ENCODE results near the gene JUNB. TPM values are rescaled to one million over a fixed set of nuclear protein-coding genes. Genes with fewer than 3 reads are reported as not detected.

The JUNB gene
- total RNA-seq, 1 donor from 2014 or later = 101 TPM

DNA sequence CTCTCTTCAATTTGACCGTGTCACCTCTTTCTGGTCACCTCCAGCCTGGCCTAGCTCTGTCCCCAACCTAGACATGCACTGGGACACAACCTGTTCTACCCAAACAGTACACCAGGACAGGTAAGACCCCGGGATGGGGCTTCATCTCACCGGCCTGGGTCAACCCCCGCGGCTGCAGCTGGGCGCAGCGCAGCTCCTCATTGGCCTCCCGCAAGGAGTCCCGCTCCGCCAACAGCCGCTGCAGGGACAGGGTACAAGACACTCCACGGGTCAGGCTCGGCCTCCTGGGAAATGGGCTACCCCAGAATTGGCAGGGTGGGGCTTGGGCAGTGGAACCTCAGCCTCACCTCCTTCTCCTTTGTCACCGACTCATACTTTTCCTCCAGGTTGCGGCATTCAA lies 23.6 kb upstream of the JUNB start:
- Mint-ChIP-seq H3K36me3 (ENCODE audit: low read depth, unreplicated experiment) (peaks cover 26% of the 10 kb centered on the region), H3K27ac (ENCODE audit: unreplicated experiment) (no peak overlapping the region), H3K27me3 (ENCODE audit: low read depth, unreplicated experiment) (peaks cover 5% of the 10 kb centered on the region), H3K4me3 (ENCODE audit: unreplicated experiment) (no peak overlapping the region), H3K9me3 (ENCODE audit: unreplicated experiment) (no peaks in the 10 kb centered on the region), H3K4me1 (ENCODE audit: low read depth, unreplicated experiment) (no peaks in the 10 kb centered on the region)
- H2AFZ ChIP-seq (ENCODE audit: low read depth, low read length) = no peak overlapping the region
- H3K79me2 ChIP-seq (ENCODE audit: insufficient read depth, low read length) = no peaks in the 10 kb centered on the region
- no peaks in the 10 kb centered on the region for H3K9me3 ChIP-seq (ENCODE audit: insufficient read depth, low read depth, low read length)
- H3K36me3 ChIP-seq (ENCODE audit: insufficient read depth, low read length) = no peaks in the 10 kb centered on the region
- TF ChIP-seq, protein P1, sequence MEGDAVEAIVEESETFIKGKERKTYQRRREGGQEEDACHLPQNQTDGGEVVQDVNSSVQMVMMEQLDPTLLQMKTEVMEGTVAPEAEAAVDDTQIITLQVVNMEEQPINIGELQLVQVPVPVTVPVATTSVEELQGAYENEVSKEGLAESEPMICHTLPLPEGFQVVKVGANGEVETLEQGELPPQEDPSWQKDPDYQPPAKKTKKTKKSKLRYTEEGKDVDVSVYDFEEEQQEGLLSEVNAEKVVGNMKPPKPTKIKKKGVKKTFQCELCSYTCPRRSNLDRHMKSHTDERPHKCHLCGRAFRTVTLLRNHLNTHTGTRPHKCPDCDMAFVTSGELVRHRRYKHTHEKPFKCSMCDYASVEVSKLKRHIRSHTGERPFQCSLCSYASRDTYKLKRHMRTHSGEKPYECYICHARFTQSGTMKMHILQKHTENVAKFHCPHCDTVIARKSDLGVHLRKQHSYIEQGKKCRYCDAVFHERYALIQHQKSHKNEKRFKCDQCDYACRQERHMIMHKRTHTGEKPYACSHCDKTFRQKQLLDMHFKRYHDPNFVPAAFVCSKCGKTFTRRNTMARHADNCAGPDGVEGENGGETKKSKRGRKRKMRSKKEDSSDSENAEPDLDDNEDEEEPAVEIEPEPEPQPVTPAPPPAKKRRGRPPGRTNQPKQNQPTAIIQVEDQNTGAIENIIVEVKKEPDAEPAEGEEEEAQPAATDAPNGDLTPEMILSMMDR (IDR thresholded peaks at IDR 0.05; ENCODE audit: insufficient read depth, low read depth, low read length) = no peak
- no peak for TF ChIP-seq EZH2 (IDR thresholded peaks at IDR 0.05; ENCODE audit: insufficient read depth, low read length)
- no peak overlapping the region for H3K4me2 ChIP-seq (ENCODE audit: low read length)
- no peaks in the 10 kb centered on the region for H3K27me3 ChIP-seq (ENCODE audit: insufficient read depth, low read length)
- no peak overlapping the region for H3K27ac ChIP-seq (ENCODE audit: low read depth, low read length)
- no peak for DNase-seq (ENCODE audit: low read depth)
- no peak for FAIRE-seq
- no peaks in the 10 kb centered on the region for H3K4me1 ChIP-seq (ENCODE audit: insufficient read depth, low read length)
- H3K9ac ChIP-seq (ENCODE audit: low read length) = no peak overlapping the region
- no peak overlapping the region for H3K4me3 ChIP-seq (ENCODE audit: insufficient read depth, low read depth, low read length)
- no peaks in the 10 kb centered on the region for H4K20me1 ChIP-seq (ENCODE audit: insufficient read depth, low read length)

DNA sequence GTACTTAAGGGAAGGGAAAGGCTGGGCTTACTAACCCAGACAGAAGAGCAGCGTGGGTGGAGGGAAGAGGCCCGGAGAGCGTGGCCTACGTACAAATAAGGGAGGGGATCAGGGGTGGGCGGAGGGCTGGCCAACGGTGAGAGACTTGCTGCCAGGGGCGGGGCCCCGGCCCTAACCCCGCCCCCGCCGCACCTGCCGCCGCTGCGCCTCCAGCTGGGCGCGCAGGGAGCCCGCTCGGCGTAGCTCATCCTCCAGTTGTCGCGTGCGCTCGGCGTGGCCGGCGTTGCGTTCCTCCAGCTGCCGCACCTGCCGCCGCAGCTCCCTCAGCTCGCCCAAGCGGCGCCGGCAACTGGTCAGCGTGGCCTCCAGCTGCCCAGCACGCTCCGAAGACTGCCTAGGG lies 21.6 kb upstream of the JUNB start:
- Mint-ChIP-seq H3K36me3 (ENCODE audit: low read depth, unreplicated experiment) (peaks cover 17% of the 10 kb centered on the region), H3K27ac (ENCODE audit: unreplicated experiment) (no peak overlapping the region), H3K4me3 (ENCODE audit: unreplicated experiment) (no peak overlapping the region), H3K4me1 (ENCODE audit: low read depth, unreplicated experiment) (peaks cover 9% of the 10 kb centered on the region), H3K9me3 (ENCODE audit: unreplicated experiment) (no peaks in the 10 kb centered on the region), H3K27me3 (ENCODE audit: low read depth, unreplicated experiment) (peaks cover 5% of the 10 kb centered on the region)
- TF ChIP-seq, protein P1 (IDR thresholded peaks at IDR 0.05; ENCODE audit: insufficient read depth, low read depth, low read length) = no peak
- TF ChIP-seq EZH2 (IDR thresholded peaks at IDR 0.05; ENCODE audit: insufficient read depth, low read length) = no peak
- H3K9me3 ChIP-seq (ENCODE audit: insufficient read depth, low read depth, low read length) = no peaks in the 10 kb centered on the region
- no peak overlapping the region for H3K9ac ChIP-seq (ENCODE audit: low read length)
- FAIRE-seq (no peak), DNase-seq (ENCODE audit: low read depth) (no peak)
- no peak overlapping the region for H3K4me3 ChIP-seq (ENCODE audit: insufficient read depth, low read depth, low read length)
- H3K36me3 ChIP-seq (ENCODE audit: insufficient read depth, low read length) = no peaks in the 10 kb centered on the region
- H3K27me3 ChIP-seq (ENCODE audit: insufficient read depth, low read length) = no peaks in the 10 kb centered on the region
- no peaks in the 10 kb centered on the region for H4K20me1 ChIP-seq (ENCODE audit: insufficient read depth, low read length)
- H3K79me2 ChIP-seq (ENCODE audit: insufficient read depth, low read length) = no peaks in the 10 kb centered on the region
- H2AFZ ChIP-seq (ENCODE audit: low read depth, low read length) = no peak overlapping the region
- H3K4me2 ChIP-seq (ENCODE audit: low read length) = no peak overlapping the region
- H3K4me1 ChIP-seq (ENCODE audit: insufficient read depth, low read length) = no peaks in the 10 kb centered on the region
- H3K27ac ChIP-seq (ENCODE audit: low read depth, low read length) = no peak overlapping the region

DNA sequence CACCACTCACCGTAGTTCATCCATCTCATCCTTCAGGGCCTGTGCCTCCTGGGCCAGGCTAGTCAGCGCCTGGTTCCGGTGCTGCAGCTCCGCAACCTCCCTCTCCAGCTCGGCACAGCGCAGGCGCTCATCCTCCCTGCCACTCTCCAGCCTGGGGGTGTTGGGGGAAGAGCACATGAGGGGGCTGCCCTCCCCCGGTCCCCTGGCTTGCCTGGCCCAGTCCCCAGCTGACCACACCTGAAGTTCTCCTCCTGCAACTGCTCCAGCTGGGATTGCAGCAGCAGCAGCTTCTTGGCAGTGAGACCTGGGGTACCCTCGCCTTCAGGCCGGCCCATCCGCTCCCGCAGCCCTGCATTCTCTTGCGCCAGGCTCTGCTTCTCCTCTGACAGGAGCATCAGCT lies 20.4 kb upstream of the JUNB start:
- TF ChIP-seq, protein P1 (IDR thresholded peaks at IDR 0.05; ENCODE audit: insufficient read depth, low read depth, low read length) = no peak
- TF ChIP-seq EZH2 (IDR thresholded peaks at IDR 0.05; ENCODE audit: insufficient read depth, low read length) = no peak
- Histone ChIP-seq H3K9me3 (ENCODE audit: insufficient read depth, low read depth, low read length) (no peaks in the 10 kb centered on the region), H3K27me3 (ENCODE audit: insufficient read depth, low read length) (no peaks in the 10 kb centered on the region), H3K79me2 (ENCODE audit: insufficient read depth, low read length) (no peaks in the 10 kb centered on the region), H2AFZ (ENCODE audit: low read depth, low read length) (no peak overlapping the region), H3K27ac (ENCODE audit: low read depth, low read length) (no peak overlapping the region), H3K36me3 (ENCODE audit: insufficient read depth, low read length) (no peaks in the 10 kb centered on the region), H4K20me1 (ENCODE audit: insufficient read depth, low read length) (no peaks in the 10 kb centered on the region), H3K4me3 (ENCODE audit: insufficient read depth, low read depth, low read length) (no peak overlapping the region), H3K4me1 (ENCODE audit: insufficient read depth, low read length) (peaks cover 4% of the 10 kb centered on the region), H3K9ac (ENCODE audit: low read length) (no peak overlapping the region), H3K4me2 (ENCODE audit: low read length) (no peak overlapping the region)
- H3K27ac Mint-ChIP-seq (ENCODE audit: unreplicated experiment) = no peak overlapping the region
- no peak overlapping the region for H3K4me3 Mint-ChIP-seq (ENCODE audit: unreplicated experiment)
- H3K27me3 Mint-ChIP-seq (ENCODE audit: low read depth, unreplicated experiment) = peaks cover 5% of the 10 kb centered on the region
- DNase-seq (ENCODE audit: low read depth) (no peak), FAIRE-seq (no peak)
- H3K36me3 Mint-ChIP-seq (ENCODE audit: low read depth, unreplicated experiment) = peaks cover 12% of the 10 kb centered on the region
- peaks cover 9% of the 10 kb centered on the region for H3K4me1 Mint-ChIP-seq (ENCODE audit: low read depth, unreplicated experiment)
- H3K9me3 Mint-ChIP-seq (ENCODE audit: unreplicated experiment) = no peaks in the 10 kb centered on the region

All from astrocyte (in vitro differentiated cells and primary cell).